ENCODE data around the gene GPATCH11. TPM values are rescaled to one million over a fixed set of nuclear protein-coding genes. Genes with fewer than 3 reads are reported as not detected.

GPATCH11 gene
- total RNA-seq: 1 to 10 TPM; 6.9 to 7.2 TPM
- long read RNA-seq, donor 1, partial matches to known transcripts: 1 of 3 reads
- long read RNA-seq, donor 1, other reads (novel, unspliced or antisense): 2 of 3 reads
- long read RNA-seq, donor 2, partial matches to known transcripts: 3 of 4 reads
- long read RNA-seq, donor 2, other reads (novel, unspliced or antisense): 0 of 4 reads

DNA sequence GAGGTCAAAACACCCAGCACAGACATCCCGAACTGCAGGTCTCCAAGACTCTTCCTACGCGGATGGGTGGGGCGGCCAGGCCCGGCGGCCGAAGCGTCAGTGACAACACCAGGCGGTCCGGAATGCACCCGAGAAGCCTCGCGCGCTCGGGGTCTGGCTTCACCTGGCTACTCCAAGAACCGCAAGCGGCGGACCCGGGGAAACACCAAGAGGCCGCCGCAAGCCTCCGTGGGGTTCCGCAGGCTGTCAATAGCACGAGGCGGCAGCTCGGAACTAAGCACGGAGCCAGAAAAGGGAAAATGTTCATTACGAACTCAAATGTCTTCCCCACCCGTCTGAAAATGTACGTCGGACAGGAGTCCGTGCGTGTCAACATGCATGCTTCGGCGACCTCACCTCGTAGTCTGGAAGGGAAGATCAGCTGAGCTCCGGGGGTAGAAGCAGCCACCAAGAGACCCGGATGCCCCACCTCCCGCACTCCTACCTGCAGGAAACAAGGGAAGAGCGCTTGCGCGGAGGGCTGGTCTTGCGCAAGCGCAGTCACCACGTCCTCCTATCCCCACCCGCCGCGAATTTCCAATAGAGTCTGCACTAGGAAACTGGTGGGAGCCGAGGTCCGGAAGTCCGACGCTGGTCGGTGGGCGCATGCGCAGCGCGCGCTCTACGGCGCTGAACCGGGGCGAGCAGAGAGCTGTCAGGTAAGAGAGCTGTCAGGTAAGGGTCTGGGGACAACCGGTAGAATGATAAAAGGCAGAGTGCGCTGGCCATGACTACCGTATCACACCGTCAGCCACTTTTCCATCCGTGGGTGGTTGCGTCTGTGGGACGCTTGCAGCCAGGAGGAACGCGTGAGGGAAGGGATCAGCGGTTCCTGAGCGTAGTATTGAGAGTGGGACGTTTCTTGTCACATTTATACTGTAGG, at the start of gene GPATCH11, which contains the start of gene HEATR5B:
GPATCH11 (plus strand) TSS at position 646 of the 922 bp plus-strand sequence. CDS start 3,864 bp downstream, outside the sequence.
HEATR5B (minus strand) TSS at position 500 of the 922 bp plus-strand sequence. CDS start 958 bp downstream, outside the sequence.
- intact Hi-C loops (cut with DNase I): no loop called here
- peak; percentile 98 for DNase-seq (ENCODE audit: low spot score)

DNA sequence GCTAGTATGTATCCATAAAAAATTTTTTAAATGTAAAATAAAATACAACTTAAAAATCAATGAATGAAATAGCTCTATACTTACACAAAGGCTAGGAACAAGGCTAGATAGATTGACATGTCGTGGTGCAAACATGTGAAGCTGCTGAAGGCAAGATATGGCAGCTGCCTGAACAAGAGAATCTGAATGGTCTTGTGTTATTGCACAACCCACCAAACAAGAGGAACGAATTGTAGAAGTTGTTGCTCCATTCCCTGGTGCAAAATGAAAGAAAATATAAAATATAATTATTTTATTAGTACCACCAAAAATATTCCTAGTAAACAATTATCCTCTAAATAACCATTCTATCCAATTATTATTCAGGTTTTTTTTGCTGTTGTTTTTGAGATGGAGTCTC, 46.5 kb upstream of the GPATCH11 start:
- no peak for DNase-seq (ENCODE audit: low spot score)
- intact Hi-C loops (cut with DNase I): no loop called here

DNA sequence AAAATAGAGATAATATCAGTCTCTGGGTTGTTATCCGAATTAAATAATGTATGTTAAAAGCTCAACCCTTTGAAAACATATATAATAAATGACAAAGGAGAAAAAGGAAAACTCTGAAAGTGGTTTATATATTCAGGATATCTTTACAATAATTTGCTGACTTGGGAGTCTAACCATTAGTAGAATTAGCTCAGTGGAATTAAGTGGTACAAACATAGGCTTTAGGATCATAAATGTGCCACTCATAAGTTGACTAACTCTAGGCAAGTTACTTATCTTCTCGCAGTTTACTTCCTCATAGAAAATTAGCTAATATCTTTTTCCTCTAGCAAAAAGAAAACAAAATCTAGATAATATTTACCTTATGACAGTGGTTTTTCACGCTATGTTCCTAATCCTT, 44.7 kb upstream of the GPATCH11 start:
- intact Hi-C loops (cut with DNase I): no loop called here
- no peak for DNase-seq (ENCODE audit: low spot score)

DNA sequence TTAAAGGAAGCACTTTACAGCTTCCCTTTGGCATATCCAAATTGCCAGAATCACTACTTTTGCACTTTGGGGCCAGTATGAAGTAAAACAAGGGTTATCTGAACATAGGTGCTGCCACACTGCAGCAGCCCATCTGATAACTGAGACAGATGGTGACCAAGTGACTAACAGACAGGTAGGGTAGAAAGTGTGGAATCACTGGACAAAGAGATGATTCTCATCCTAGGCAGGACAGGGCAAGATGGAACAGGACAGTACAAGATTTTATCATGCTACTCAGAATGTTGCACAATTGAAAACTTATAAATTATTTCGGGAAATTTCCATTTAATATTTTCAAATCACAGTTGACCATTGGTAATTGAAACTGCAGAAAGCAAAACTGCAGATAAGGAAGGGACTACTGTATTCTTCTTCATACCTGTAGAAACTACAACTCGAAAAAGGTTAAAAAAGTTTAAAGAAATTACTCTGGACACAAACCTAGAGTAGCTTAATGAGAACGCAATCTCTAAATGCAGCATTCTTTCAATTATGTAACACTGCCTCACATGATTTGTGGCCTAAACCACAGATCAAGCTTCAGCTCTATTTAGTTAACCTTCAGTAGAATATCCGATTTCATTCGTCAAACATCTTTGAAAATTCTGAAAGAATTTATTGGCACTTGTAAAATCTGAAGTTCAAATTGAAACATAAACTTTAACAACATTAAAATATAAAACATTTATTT, 31.6 kb upstream of the GPATCH11 start:
- intact Hi-C loops (cut with DNase I): no loop called here

DNA sequence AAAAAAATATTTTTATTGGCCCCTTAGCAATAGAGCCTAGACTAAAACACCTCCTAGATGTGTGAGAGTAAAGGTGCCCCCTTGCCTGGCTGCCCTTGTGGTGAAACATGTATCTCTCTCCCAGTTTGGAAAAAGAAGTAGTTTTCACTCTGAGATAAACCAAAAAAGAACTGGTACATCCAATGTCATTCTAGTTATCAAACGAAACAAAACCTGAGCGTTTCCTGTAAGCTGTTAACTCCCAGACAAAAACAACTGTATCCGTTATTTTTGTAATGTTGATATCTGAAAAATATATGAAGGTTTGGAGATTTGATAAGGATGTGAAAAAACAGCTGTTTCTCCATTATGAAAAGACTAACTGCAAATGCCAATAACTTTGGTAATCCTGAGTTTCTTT, 24.5 kb upstream of the GPATCH11 start:
- intact Hi-C loops (cut with DNase I): no loop called here
- DNase-seq (ENCODE audit: low spot score): no peak

More for the DNA sequence above, 31.6 kb upstream of the GPATCH11 start:
- DNase-seq (ENCODE audit: low spot score): no peak

DNA sequence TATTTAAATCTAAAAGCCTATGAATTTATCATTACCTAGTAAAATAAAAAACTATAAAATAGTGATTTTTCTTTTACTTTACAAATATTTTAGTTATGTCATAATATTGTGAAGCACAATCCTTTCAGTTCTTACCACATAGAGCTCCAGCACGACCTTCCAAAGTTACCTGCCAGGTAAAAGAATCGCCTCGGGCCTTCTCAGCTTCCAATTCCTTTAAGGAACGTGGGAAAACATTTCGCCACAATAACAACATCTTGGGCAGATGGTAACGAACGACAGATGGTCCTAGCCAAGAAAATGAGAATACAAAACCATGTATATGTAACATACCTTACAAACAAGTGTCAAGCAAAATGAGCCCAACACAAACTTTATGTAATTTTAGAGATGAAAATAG, 23.9 kb upstream of the GPATCH11 start:
- intact Hi-C loops (cut with DNase I): no loop called here
- no peak for DNase-seq (ENCODE audit: low spot score)

DNA sequence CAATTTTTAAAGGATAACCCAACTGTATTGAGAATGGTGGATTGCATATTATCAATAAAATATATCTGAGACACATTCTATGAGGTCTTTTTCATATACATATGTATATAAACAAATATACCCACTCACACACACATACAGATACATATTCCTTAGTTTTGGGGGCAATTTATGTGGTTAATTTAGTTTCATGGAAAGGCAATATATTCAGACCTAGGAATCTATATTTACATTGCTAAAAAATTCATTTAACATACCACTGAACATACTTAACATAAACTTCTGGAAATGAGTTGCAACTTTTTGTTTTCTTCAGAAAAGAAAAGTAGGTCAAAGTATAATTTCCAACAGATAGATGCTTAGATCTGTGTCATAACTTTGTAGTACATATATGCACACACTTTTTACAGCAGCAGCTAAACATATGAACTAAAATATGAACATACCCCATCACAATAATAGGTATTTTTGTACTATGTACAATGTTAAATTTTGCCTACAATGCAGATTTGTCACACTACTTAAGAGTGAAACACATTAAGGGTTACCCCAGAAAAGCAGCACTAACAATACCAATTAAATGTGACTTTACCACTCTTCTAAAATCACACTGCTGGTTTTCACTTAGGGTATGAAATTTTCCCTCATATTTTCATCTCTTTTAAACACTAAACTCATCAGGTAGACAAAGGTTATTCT, 23.2 kb upstream of the GPATCH11 start:
- no peak for DNase-seq (ENCODE audit: low spot score)

DNA sequence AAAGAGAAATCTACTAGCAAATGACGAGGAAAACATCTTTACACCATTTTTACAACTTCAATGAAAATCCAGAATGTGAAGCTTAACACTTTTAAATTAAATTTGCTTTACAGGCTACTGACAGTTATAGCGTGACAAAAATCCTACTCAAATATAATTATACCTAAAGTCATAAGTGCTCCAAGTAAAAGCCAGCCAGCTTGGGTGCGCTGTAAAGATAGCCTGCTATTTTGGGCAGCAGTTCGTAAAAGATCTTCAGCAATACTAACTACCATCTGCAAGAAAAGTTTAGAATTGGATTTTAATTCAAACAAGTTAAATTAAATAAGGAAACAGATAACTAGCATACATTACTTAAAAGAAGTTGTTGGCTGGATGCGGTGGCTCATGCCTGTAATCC, 22.5 kb upstream of the GPATCH11 start:
- intact Hi-C loops (cut with DNase I): no loop called here

More for the DNA sequence above, 23.2 kb upstream of the GPATCH11 start:
- intact Hi-C loops (cut with DNase I): no loop called here

DNA sequence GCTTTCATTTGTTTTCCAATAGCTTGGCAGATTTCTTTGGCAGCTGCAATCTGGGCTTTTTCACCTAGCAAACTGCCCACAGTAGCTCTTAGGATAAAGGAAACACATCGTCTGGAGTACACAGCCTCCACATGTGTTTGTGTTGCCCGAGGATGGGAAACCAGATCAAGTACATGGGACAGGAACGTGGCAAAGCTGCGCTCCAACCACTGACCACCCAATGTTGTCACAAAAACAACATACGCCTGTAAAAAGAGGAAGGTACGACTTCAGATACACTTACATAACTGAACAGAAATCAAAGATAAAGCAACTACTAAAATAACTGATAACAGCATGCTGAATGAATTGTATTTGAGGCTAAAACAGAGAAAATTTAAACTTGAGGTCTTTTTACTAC, 15.6 kb upstream of the GPATCH11 start:
- intact Hi-C loops (cut with DNase I): no loop called here
- DNase-seq (ENCODE audit: low spot score): no peak

More for the DNA sequence above, 22.5 kb upstream of the GPATCH11 start:
- DNase-seq (ENCODE audit: low spot score): no peak

DNA sequence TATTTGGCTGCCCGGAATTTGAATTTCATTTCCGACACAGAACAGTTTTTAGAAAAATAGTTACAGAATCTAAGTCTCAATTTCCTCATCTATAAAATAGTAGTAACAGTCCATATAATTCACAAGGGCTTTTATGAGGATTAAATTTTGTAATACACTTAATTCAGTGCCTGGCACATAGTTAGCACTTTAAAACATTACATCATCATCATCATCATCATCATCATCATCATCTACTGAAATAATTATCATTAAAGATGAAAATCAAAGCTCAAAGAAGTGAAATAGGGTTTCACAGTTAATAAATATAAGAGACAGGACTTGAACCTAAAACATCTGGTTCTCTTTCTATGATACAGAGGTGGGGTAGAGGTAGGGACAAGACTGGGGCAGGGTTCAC, 13.4 kb upstream of the GPATCH11 start:
- intact Hi-C loops (cut with DNase I): no loop called here

DNA sequence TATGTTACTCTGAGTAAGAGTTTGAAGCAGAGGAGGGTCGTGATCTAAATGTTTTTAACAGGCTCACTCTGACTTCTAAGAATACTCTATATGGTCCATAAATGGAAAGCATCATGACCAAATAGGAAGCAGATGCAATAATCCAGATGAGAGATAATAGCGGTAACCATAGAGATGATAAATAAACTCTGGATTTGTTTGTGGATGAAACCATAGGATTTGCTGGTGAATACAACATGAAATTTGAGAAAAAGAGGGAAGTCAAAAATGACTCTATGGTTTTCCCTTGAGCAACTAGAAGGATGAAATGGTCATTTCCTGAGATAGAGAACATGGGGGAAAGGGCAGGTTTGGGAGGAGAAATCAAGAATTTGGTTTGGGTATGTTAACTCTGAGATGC, 4.1 kb upstream of the GPATCH11 start:
- no peak for DNase-seq (ENCODE audit: low spot score)
- intact Hi-C loops (cut with DNase I): no loop called here

More for the DNA sequence above, 13.4 kb upstream of the GPATCH11 start:
- no peak for DNase-seq (ENCODE audit: low spot score)

DNA sequence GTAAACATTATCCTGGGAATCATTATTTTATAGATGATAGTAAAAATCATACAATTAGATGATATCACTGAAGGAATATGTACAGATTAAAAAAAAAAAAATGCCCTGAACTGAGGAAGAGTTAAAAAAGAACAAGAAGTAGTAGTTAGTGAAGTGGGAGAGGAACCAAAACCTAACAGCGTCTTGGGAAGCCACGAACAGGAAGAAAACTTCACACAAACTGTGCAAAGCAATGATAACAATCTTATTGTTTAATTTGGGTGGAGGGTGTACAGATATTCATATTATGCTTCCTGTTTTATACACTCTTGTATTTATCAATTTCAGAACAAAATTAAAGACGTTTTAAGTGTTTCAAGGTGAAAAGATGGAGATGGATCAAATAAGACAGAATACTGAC, 3.6 kb upstream of the GPATCH11 start:
- intact Hi-C loops (cut with DNase I): no loop called here
- no peak for DNase-seq (ENCODE audit: low spot score)

DNA sequence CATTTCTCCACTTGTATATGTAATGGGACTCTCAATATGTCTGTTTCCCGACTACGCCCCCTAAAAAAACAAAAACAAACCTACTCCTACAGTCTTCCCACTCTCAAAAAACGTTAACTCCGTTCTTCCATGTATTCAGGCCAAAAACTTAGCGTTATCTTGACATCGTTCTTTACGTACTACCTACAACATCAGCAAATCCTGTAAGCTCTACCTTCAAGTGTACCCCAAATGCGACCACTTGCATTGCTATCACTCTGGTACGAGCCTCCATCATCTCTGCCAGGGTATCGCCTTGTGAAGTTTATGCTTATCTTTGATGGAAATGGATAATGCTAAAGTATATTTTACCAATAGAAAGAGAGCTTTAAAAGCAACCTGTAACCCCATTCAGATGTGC, 479 bp downstream of the GPATCH11 start:
- intact Hi-C loops (cut with DNase I): no loop called here
- DNase-seq (ENCODE audit: low spot score): no peak

DNA sequence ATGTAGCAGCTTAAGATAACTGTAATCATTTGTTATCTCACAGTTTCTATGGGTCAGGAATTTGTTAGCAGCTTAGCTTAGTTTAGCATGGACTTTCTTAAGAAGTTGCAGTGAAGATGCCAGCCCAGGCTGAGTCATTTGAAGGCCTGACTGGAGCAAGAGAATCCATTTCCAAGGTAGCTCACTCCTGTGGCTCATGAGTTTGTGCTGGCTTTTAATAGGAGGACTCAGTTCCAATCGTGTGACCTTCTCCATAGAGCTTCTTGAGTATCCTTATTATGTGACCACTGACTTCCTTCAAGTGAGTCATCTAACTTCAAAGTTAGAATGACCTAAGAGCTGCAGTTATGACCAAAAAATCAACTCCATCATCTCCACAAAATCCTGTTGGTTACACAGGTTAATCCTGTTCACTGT, 1.4 kb downstream of the GPATCH11 start:
- intact Hi-C loops (cut with DNase I): no loop called here
- DNase-seq (ENCODE audit: low spot score): no peak

DNA sequence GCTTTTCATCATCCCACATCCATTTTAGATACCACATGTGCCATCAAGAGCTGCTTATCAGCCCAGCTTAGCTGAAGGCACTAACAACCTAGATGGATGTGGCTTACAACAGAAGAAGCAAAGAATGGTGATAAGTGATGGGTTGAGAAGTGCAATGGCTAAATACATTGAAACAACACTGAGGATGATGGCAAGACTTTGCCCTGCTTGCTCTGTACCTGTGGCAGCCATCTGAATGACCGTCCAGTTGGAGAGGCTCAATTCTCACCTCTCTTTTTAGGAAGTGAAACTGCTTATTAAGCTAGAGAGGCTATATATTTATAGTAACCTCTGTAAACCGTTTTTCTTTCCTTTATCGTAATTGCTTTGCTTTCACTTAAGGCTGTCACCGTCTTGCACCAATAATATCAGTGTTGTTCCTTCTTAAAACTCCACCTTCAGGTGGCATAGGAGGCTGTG, 5.7 kb downstream of the GPATCH11 start:
- DNase-seq (ENCODE audit: low spot score): no peak
- intact Hi-C loops (cut with DNase I): no loop called here

DNA sequence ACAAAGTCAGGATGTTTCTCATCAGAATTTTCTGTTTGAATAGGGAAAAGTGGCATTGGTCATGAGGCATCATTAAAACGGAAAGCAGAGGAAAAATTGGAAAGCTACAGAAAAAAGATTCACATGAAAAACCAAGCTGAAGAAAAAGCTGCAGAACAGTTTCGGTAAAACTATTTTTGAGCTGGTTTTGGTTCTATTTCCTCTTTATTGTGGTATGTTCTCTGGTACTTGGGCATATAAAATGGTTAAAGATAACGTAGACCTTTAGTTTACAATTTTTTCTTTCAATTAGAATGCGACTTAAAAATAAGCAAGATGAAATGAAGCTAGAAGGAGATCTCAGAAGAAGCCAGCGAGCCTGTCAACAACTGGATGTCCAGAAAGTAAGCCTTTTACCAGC, 7.6 kb downstream of the GPATCH11 start:
- intact Hi-C loops (cut with DNase I): no loop called here
- DNase-seq (ENCODE audit: low spot score): no peak

DNA sequence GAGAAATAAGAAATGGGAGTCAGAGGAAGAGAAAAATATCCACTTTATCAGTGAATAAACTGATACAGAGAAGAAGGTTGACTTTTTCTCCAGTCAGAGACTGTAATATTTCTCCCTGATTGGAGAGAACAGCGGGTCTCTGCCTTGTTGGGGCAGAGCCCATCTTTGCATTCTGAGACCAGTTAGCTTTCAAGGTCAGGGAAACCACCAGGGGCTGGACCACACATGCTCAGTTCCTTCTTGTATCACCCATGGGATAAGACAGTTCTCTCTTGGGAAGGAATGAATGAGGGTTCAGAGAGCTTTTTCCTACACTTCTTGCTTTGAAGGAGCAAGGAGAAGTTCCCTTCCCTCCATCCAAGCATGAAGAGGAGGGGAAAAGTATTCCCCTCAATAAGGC, 12.2 kb downstream of the GPATCH11 start:
- DNase-seq (ENCODE audit: low spot score): no peak
- intact Hi-C loops (cut with DNase I): no loop called here

DNA sequence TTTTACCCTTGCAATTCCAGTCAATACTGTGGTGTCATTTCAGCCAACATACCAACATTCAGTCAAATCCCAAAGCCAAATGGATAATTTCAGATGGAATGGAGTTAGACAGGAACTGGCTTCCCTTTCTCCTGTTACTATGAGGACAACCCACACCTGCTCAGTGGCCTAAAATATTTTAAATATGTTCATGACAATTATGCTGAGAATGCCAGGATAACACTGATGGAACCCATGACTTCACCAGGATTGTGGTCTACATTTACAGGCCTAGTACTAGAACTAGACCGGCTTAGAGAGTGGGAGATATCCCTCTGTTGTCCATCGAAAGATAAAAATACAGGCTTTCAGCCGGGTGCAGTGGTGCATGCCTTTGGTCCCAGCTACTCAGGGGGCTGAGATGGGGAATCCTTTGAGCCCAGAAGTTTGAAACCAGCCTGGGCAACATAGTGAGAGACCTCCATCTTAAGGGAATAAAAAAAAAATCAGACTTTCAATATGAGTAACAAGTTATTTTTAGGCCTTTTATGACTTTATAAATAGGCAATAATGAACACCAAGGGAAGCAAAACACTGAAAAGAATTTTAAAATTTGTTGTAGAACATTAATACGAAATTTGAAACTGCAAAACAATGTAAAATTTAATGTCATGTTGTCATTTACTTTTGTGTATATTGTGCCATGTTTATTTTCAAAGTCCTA, 14.2 kb downstream of the GPATCH11 start:
- no peak for DNase-seq (ENCODE audit: low spot score)
- intact Hi-C loops (cut with DNase I): no loop called here

DNA sequence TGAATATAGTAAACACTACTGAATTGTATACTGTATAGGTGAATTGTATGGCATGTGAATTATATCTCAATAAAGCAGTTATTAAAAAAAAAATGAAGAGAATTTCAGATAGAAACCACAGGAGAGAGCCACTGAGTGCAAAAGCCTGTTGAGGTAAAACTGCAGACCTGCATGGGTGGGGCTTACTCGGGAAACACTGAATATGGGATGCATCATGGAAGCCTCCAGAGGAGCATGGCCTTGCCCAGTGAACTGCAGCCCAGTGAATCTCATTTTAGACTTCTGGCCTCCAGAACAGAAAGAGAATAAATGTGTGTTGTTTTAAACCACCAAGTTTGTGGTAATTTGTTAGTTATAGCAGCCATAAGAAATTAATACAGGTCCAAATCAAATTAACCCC, 15.7 kb downstream of the GPATCH11 start:
- intact Hi-C loops (cut with DNase I): no loop called here
- no peak for DNase-seq (ENCODE audit: low spot score)

Data from posterior vena cava (tissue), 2 donors.